ENCODE results near the gene SCN1A.

The SCN1A gene

DNA sequence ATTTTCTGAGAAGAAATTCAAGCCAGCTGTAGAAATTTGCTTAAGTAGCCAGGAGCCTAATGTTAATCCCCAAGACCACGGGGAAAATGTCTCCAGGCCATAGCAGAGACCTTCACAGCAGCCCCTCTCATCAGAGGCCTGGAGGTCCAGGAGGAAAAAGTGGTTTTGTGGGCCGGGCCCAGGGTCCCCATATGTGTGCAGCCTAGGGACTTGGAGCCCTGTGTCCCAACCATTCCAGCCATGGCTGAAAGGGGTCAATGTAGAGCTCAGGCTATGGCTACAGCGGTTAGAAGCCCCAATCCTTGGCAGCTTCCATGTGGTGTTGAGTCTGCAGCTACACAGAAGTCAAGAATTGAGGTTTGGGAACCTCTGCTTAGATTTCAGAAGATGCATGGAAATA lies 160.1 kb downstream of the SCN1A start:
- H3K27me3 ChIP-seq (ENCODE audit: control insufficient read depth, insufficient read depth, low read length) = no peaks in the 10 kb centered on the region
- H3K9ac ChIP-seq = no peak overlapping the region
- H3K4me1 ChIP-seq = no peaks in the 10 kb centered on the region
- H3K36me3 ChIP-seq (ENCODE audit: control insufficient read depth, insufficient read depth, low read length) = no peaks in the 10 kb centered on the region
- H3K79me2 ChIP-seq = no peaks in the 10 kb centered on the region
- H3K9me3 ChIP-seq (ENCODE audit: control insufficient read depth, low read length) = no peaks in the 10 kb centered on the region
- no peak overlapping the region for H3K4me3 ChIP-seq (ENCODE audit: low read depth, low read length)
- TF ChIP-seq, protein P1, sequence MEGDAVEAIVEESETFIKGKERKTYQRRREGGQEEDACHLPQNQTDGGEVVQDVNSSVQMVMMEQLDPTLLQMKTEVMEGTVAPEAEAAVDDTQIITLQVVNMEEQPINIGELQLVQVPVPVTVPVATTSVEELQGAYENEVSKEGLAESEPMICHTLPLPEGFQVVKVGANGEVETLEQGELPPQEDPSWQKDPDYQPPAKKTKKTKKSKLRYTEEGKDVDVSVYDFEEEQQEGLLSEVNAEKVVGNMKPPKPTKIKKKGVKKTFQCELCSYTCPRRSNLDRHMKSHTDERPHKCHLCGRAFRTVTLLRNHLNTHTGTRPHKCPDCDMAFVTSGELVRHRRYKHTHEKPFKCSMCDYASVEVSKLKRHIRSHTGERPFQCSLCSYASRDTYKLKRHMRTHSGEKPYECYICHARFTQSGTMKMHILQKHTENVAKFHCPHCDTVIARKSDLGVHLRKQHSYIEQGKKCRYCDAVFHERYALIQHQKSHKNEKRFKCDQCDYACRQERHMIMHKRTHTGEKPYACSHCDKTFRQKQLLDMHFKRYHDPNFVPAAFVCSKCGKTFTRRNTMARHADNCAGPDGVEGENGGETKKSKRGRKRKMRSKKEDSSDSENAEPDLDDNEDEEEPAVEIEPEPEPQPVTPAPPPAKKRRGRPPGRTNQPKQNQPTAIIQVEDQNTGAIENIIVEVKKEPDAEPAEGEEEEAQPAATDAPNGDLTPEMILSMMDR (IDR thresholded peaks at IDR 0.05) = no peak
- H3K27ac ChIP-seq = no peak overlapping the region
- H3K4me2 ChIP-seq (ENCODE audit: low read length) = no peak overlapping the region
- no peak overlapping the region for H2AFZ ChIP-seq

DNA sequence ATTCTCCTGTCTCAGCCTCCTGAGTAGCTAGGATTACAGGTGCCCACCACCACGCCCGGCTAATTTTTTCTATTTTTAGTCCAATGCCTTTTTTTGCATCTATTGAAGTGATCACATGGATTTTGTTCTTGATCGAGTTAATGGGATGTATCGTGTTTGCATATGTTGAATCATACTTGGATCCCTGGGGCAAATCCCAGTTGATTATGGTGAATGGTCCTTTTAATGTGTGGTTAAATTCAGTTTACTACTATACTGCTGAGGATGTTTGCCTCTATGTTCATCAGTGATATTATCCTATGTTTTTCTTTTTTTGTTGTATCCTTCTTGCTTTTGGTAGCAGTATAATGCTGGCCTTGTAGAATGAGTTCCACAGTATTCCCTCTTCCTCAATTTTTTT lies 166.0 kb downstream of the SCN1A start:
- Histone ChIP-seq H3K79me2 (no peaks in the 10 kb centered on the region), H3K9me3 (ENCODE audit: control insufficient read depth, low read length) (no peaks in the 10 kb centered on the region), H3K27ac (no peak overlapping the region), H2AFZ (no peak overlapping the region), H3K36me3 (ENCODE audit: control insufficient read depth, insufficient read depth, low read length) (no peaks in the 10 kb centered on the region), H3K27me3 (ENCODE audit: control insufficient read depth, insufficient read depth, low read length) (no peaks in the 10 kb centered on the region), H3K4me1 (no peaks in the 10 kb centered on the region), H3K4me2 (ENCODE audit: low read length) (no peak overlapping the region), H3K9ac (no peak overlapping the region), H3K4me3 (ENCODE audit: low read depth, low read length) (no peak overlapping the region)
- TF ChIP-seq, protein P1 (IDR thresholded peaks at IDR 0.05) = no peak

DNA sequence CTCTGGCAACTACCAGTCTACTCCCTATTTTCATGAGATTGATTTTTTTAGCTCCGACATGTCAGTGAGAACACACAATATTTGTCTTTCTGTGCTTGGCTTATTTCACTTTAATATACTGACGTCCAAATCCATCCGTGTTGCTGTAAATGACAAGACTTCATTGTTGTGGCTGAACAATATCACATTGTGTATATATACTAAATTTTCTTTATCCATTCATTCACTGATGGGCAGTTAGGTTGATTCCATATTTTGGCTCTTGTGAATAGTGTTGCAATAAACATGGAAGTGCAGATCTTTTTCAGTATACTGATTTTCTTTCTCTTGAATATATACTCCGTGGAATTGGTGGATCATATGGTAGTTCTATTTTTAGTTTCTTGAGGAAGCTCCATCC lies 168.4 kb downstream of the SCN1A start:
- H3K4me3 ChIP-seq (ENCODE audit: low read depth, low read length) = no peak overlapping the region
- no peak overlapping the region for H2AFZ ChIP-seq
- H3K79me2 ChIP-seq = no peaks in the 10 kb centered on the region
- H3K9ac ChIP-seq = no peak overlapping the region
- H3K4me1 ChIP-seq = no peaks in the 10 kb centered on the region
- H3K27ac ChIP-seq = no peak overlapping the region
- TF ChIP-seq, protein P1 (IDR thresholded peaks at IDR 0.05) = no peak
- H3K27me3 ChIP-seq (ENCODE audit: control insufficient read depth, insufficient read depth, low read length) = no peaks in the 10 kb centered on the region
- H3K36me3 ChIP-seq (ENCODE audit: control insufficient read depth, insufficient read depth, low read length) = no peaks in the 10 kb centered on the region
- no peak overlapping the region for H3K4me2 ChIP-seq (ENCODE audit: low read length)
- H3K9me3 ChIP-seq (ENCODE audit: control insufficient read depth, low read length) = no peaks in the 10 kb centered on the region

DNA sequence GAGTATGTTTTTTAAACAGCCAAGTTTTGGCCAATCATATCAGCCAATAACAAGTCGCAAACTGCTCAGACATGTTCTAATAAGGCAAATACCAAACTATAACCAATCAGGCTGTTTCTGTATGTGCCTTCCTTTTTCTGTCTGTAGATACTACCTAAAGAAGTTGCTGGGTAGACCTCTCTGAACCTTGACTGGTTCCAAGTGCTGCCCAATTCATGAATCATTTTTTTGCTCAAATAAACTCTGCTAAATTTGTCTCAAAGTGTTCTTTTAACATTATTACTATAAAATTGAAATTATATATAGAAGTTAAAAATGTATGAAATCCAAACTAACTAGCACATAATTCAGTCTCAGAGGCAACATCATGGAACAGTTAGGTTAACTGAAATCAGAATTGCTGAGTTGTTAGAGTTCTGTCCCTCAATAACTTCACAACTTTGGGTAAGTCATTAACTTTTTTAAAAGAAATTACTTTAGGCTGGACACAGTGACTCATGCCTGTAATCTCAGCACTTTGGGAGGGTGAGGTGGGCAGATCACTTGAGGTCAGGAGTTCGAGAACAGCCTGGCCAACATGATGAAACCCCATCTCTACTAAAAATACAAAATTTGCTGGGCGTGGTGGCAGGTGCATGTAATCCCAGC lies 169.4 kb downstream of the SCN1A start:
- Histone ChIP-seq H3K9me3 (ENCODE audit: control insufficient read depth, low read length) (no peaks in the 10 kb centered on the region), H3K9ac (no peak overlapping the region), H3K27me3 (ENCODE audit: control insufficient read depth, insufficient read depth, low read length) (no peaks in the 10 kb centered on the region), H3K4me3 (ENCODE audit: low read depth, low read length) (no peak overlapping the region), H2AFZ (no peak overlapping the region), H3K4me2 (ENCODE audit: low read length) (no peak overlapping the region), H3K36me3 (ENCODE audit: control insufficient read depth, insufficient read depth, low read length) (no peaks in the 10 kb centered on the region), H3K4me1 (no peaks in the 10 kb centered on the region), H3K79me2 (no peaks in the 10 kb centered on the region), H3K27ac (no peak overlapping the region)
- TF ChIP-seq, protein P1 (IDR thresholded peaks at IDR 0.05) = no peak

DNA sequence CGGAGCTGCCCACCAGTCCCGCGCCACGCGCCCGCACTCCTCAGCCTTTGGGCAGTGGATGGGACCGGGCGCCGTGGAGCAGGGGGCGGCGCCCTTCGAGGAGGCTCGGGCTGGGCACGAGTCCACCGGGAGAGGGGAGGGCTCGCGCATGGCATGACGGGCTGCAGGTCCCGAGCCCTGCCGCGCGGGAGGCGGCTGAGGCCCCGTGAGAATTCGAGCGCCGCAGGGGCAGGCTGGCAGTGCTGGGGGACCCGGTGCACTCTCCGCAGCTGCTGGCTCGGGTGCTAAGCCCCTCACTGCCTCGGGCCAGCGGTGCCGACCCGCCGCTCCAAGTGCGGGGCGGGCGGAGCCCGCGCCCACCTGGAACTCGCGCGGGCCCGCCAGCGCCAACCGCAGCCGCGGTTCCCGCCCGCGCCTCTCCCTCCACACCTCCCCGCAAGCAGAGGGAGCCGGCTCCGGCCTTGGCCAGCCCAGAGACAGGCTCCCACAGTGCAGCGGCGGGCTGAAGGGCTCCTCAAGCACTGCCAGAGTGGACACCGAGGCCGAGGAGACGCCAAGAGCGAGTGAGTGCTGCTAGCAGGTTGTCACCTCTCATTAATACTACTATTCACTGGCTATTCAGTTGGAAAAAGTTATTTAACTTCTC lies 170.7 kb downstream of the SCN1A start:
- peaks cover 7% of the 10 kb centered on the region for H3K79me2 ChIP-seq
- no peaks in the 10 kb centered on the region for H3K27me3 ChIP-seq (ENCODE audit: control insufficient read depth, insufficient read depth, low read length)
- H3K4me1 ChIP-seq = no peaks in the 10 kb centered on the region
- peak overlapping the region; percentile 7 for H3K27ac ChIP-seq
- H3K9me3 ChIP-seq (ENCODE audit: control insufficient read depth, low read length) = no peaks in the 10 kb centered on the region
- no peak overlapping the region for H3K9ac ChIP-seq
- no peaks in the 10 kb centered on the region for H3K36me3 ChIP-seq (ENCODE audit: control insufficient read depth, insufficient read depth, low read length)
- peak overlapping the region; percentile 69 for H2AFZ ChIP-seq
- no peak overlapping the region for H3K4me2 ChIP-seq (ENCODE audit: low read length)
- H3K4me3 ChIP-seq (ENCODE audit: low read depth, low read length) = no peak overlapping the region
- TF ChIP-seq, protein P1 (IDR thresholded peaks at IDR 0.05) = no peak
